Osteoblast (primary cell): ENCODE data around the gene SND1. TPM values are rescaled to one million over a fixed set of nuclear protein-coding genes. Genes with fewer than 3 reads are reported as not detected.

ENCODE experiments used
- DNase-seq: peaks from one replicate; pipeline ENCODE4 v3.0.0; 2011; ENCODE audit warnings: low spot score, mixed read lengths; ENCODE audit not compliant: insufficient read length; ENCODE audit errors: missing footprints
- H2AFZ ChIP-seq: 2 replicates; pipeline ENCODE4 v1.6.0; 2011; ENCODE audit warnings: mild to moderate bottlenecking, low read length
- H3K27ac ChIP-seq: 2 replicates; pipeline ENCODE4 v1.5.1; 2011; ENCODE audit warnings: mild to moderate bottlenecking, low read depth, low read length, moderate library complexity
- H3K27me3 ChIP-seq: 2 replicates; pipeline ENCODE4 v1.6.0; 2012; ENCODE audit warnings: mild to moderate bottlenecking, control low read depth, inconsistent platforms, low read length, moderate library complexity; ENCODE audit not compliant: insufficient read depth
- H3K36me3 ChIP-seq: 2 replicates; pipeline ENCODE4 v1.5.1; 2011; ENCODE audit warnings: mild to moderate bottlenecking, low read length, control low read depth, moderate library complexity; ENCODE audit not compliant: insufficient read depth
- H3K4me1 ChIP-seq: 2 replicates; pipeline ENCODE4 v1.5.1; 2011; ENCODE audit warnings: mild to moderate bottlenecking, low read length, control low read depth, moderate library complexity; ENCODE audit not compliant: insufficient read depth
- H3K4me2 ChIP-seq: 2 replicates; pipeline ENCODE4 v1.6.0; 2011; ENCODE audit warnings: mild to moderate bottlenecking, low read length; ENCODE audit not compliant: insufficient read depth
- H3K4me3 ChIP-seq: fragments of 200-600 bp; sonication (generic); 3 replicates; pipeline ENCODE4 v1.5.1; 2012; ENCODE audit warnings: mild to moderate bottlenecking, low read length, inconsistent platforms; ENCODE audit not compliant: insufficient read depth
- H3K79me2 ChIP-seq: 2 replicates; pipeline ENCODE4 v1.6.0; 2012; ENCODE audit warnings: mild to moderate bottlenecking, low read length, control low read depth, inconsistent platforms; ENCODE audit not compliant: insufficient read depth
- H3K9me3 ChIP-seq: 2 replicates; pipeline ENCODE4 v1.5.1; 2011; ENCODE audit warnings: low read depth, low read length, control low read depth
- H4K20me1 ChIP-seq: 2 replicates; pipeline ENCODE4 v1.6.0; 2012; ENCODE audit warnings: mild to moderate bottlenecking, low read length, control low read depth; ENCODE audit not compliant: insufficient read depth
- total RNA-seq: library from RNA; depleted of rRNA; stranded (reverse); fragments of >200 nt; gene quantifications from 2 replicates; pipeline ENCODE4 v1.2.3, GENCODE V29; 2012
- TF ChIP-seq, protein P1 (sequence below): IDR thresholded peaks from 2 replicates; pipeline ENCODE4 v1.5.1; 2011; ENCODE audit warnings: mild to moderate bottlenecking, low read depth, low read length, moderate library complexity; ENCODE audit errors: extremely low read depth

Gene SND1
- total RNA-seq, 1 donor = 257 TPM

GRCh38 chr7:127976056-127976737 lies 324.2 kb downstream of the SND1 start:
- Histone ChIP-seq H3K4me1 (no peaks in the 10 kb centered on the region), H3K27me3 (no peaks in the 10 kb centered on the region), H3K79me2 (peaks cover 12% of the 10 kb centered on the region), H4K20me1 (peaks cover 18% of the 10 kb centered on the region), H3K27ac (no peak overlapping the region), H3K9me3 (no peaks in the 10 kb centered on the region), H3K36me3 (peaks cover 8% of the 10 kb centered on the region), H3K4me2 (no peak overlapping the region), H3K4me3 (no peak overlapping the region), H2AFZ (no peak overlapping the region)
- peak; percentile 72 for DNase-seq
- TF ChIP-seq, protein P1, sequence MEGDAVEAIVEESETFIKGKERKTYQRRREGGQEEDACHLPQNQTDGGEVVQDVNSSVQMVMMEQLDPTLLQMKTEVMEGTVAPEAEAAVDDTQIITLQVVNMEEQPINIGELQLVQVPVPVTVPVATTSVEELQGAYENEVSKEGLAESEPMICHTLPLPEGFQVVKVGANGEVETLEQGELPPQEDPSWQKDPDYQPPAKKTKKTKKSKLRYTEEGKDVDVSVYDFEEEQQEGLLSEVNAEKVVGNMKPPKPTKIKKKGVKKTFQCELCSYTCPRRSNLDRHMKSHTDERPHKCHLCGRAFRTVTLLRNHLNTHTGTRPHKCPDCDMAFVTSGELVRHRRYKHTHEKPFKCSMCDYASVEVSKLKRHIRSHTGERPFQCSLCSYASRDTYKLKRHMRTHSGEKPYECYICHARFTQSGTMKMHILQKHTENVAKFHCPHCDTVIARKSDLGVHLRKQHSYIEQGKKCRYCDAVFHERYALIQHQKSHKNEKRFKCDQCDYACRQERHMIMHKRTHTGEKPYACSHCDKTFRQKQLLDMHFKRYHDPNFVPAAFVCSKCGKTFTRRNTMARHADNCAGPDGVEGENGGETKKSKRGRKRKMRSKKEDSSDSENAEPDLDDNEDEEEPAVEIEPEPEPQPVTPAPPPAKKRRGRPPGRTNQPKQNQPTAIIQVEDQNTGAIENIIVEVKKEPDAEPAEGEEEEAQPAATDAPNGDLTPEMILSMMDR = no peak

DNA sequence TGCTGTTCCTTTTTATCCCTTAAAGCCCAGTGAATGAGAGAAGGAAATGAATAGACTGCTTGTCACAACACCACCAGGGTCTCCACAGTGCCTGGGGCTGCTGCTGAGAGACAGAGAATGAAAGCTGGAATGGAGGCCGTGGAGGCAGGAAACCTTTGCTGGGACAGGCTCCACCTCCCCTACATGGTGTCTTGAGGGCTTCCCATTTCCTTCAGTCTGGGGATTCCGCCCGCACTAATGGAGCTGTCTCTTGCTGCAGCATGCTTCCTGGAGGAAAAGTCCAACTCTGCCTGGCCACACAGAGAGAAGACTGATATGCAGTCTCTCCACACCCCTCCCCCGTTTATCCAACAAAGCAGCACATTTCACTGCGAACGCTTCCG lies 324.7 kb downstream of the SND1 start:
- Histone ChIP-seq H3K4me3 (no peak overlapping the region), H3K4me1 (no peaks in the 10 kb centered on the region), H4K20me1 (peaks cover 18% of the 10 kb centered on the region), H3K9me3 (no peaks in the 10 kb centered on the region), H3K4me2 (no peak overlapping the region), H3K36me3 (peaks cover 8% of the 10 kb centered on the region), H2AFZ (no peak overlapping the region), H3K79me2 (peaks cover 12% of the 10 kb centered on the region), H3K27me3 (no peaks in the 10 kb centered on the region), H3K27ac (no peak overlapping the region)
- TF ChIP-seq, protein P1 = no peak
- no peak for DNase-seq

DNA sequence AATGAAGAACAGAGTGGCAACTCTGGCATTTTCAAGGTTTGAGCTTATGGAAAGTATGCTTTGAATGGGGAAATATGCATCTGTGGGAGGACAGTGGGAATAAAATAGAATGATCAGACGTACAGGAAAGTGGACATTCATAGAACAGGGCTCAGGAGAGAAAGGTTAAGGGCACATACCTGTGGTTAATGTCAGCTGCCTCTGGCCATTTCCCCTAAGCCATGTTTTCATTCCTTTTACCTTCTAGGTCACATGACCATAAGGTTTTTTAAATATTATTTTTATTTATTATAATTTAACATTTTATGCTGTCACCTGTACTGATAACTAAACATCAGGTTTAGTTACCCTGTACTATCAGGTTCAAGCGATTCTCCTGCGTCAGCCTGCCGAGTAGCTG lies 326.4 kb downstream of the SND1 start:
- TF ChIP-seq, protein P1 = no peak
- Histone ChIP-seq H3K27ac (no peak overlapping the region), H2AFZ (no peak overlapping the region), H3K27me3 (no peaks in the 10 kb centered on the region), H3K4me1 (no peaks in the 10 kb centered on the region), H3K9me3 (no peaks in the 10 kb centered on the region), H3K4me2 (no peak overlapping the region), H3K36me3 (peaks cover 8% of the 10 kb centered on the region), H3K4me3 (no peak overlapping the region), H4K20me1 (peaks cover 15% of the 10 kb centered on the region), H3K79me2 (peaks cover 12% of the 10 kb centered on the region)
- DNase-seq = peak; percentile 14

- no peaks in the 10 kb centered on the region for H3K27me3 ChIP-seq
- H3K4me2 ChIP-seq = no peak overlapping the region
- peaks cover 8% of the 10 kb centered on the region for H3K36me3 ChIP-seq
- H3K9me3 ChIP-seq = no peaks in the 10 kb centered on the region
- peaks cover 5% of the 10 kb centered on the region for H3K79me2 ChIP-seq
- no peak overlapping the region for H2AFZ ChIP-seq
- H3K4me1 ChIP-seq = no peaks in the 10 kb centered on the region
- TF ChIP-seq, protein P1 = no peak
- H3K4me3 ChIP-seq = no peak overlapping the region
- H3K27ac ChIP-seq = no peak overlapping the region
- no peak for DNase-seq
- peaks cover 9% of the 10 kb centered on the region for H4K20me1 ChIP-seq
These were observed 327.2 kb downstream of the SND1 start for GRCh38 chr7:127979113-127979727.
